IPS-NIHi7 (cell line): ENCODE measurements around the gene ZMIZ1.

Experiments used
- DNase-seq: peaks from one replicate; pipeline ENCODE4 v3.0.0; 2012; ENCODE audit warnings: mixed read lengths; ENCODE audit errors: extremely low spot score

The ZMIZ1 gene

GRCh38 chr10:79187121-79187940 is 118.6 kb downstream of the ZMIZ1 start:
- DNase-seq: no peak

GRCh38 chr10:79188154-79188965 is 119.6 kb downstream of the ZMIZ1 start:
- DNase-seq: no peak

GRCh38 chr10:79189181-79189580 is 120.4 kb downstream of the ZMIZ1 start:
- DNase-seq: no peak

- no peak for DNase-seq
Measured at GRCh38 chr10:79189853-79190435, 121.2 kb downstream of the ZMIZ1 start.

GRCh38 chr10:79190740-79191261 is 122.0 kb downstream of the ZMIZ1 start:
- DNase-seq: no peak

GRCh38 chr10:79191951-79192676 is 123.3 kb downstream of the ZMIZ1 start:
- no peak for DNase-seq

GRCh38 chr10:79192677-79193003 is 123.9 kb downstream of the ZMIZ1 start:
- no peak for DNase-seq

GRCh38 chr10:79193694-79194382 is 125.1 kb downstream of the ZMIZ1 start:
- DNase-seq: no peak

GRCh38 chr10:79195091-79195923 is 126.5 kb downstream of the ZMIZ1 start:
- peak; percentile 86 for DNase-seq

- peak; percentile 89 for DNase-seq
Measured at GRCh38 chr10:79196470-79197461, 128.0 kb downstream of the ZMIZ1 start.

GRCh38 chr10:79197558-79197957 is 128.8 kb downstream of the ZMIZ1 start:
- DNase-seq: no peak

GRCh38 chr10:79200346-79200745 is 131.6 kb downstream of the ZMIZ1 start:
- DNase-seq: no peak

GRCh38 chr10:79201706-79202105 is 132.9 kb downstream of the ZMIZ1 start:
- DNase-seq: no peak

GRCh38 chr10:79202188-79203013 is 133.6 kb downstream of the ZMIZ1 start:
- DNase-seq: peak; percentile 63

- no peak for DNase-seq
Measured at GRCh38 chr10:79203014-79203644, 134.4 kb downstream of the ZMIZ1 start.

- DNase-seq: no peak
Measured at GRCh38 chr10:79203833-79204232, 135.1 kb downstream of the ZMIZ1 start.

- no peak for DNase-seq
Measured at GRCh38 chr10:79206300-79207095, 137.7 kb downstream of the ZMIZ1 start.
